Mucosa of rectum (tissue), 2 donors: ENCODE data around the gene LZTS3.
"Not testable (repeated sequence)": the region's sequence is repeated elsewhere in the genome, so short reads cannot be mapped to it uniquely, and the experiment has no call there.

Source experiments
- H3K27ac ChIP-seq, 2 donors: one replicate each; pipeline ENCODE4 v1.7.0; 2013; ENCODE audit warnings: inconsistent platforms in 2 of 2, low read depth in 2 of 2, low read length in 2 of 2
- H3K27me3 ChIP-seq, 2 donors: one replicate each; pipeline ENCODE4 v1.7.0; 2013; ENCODE audit warnings: low read length in 2 of 2; ENCODE audit not compliant: control insufficient read depth in 2 of 2, insufficient read depth in 2 of 2
- H3K36me3 ChIP-seq, 2 donors: one replicate each; pipeline ENCODE4 v1.7.0; 2013; ENCODE audit warnings: low read length in 2 of 2; ENCODE audit not compliant: control insufficient read depth in 2 of 2, insufficient read depth in 2 of 2
- H3K4me1 ChIP-seq, 2 donors: one replicate each; pipeline ENCODE4 v1.7.0; 2013; ENCODE audit warnings: low read length in 2 of 2, mild to moderate bottlenecking in 1 of 2; ENCODE audit not compliant: control insufficient read depth in 2 of 2, insufficient read depth in 2 of 2
- H3K4me3 ChIP-seq, 2 donors: one replicate each; pipeline ENCODE4 v1.7.0; 2013; ENCODE audit warnings: low read length in 2 of 2
- H3K9ac ChIP-seq, 2 donors: one replicate each; pipeline ENCODE4 v1.7.0; 2013; ENCODE audit warnings: low read length in 2 of 2, low read depth in 1 of 2, mild to moderate bottlenecking in 1 of 2
- H3K9me3 ChIP-seq, 2 donors: one replicate each; pipeline ENCODE4 v1.7.0; 2013; ENCODE audit warnings: low read length in 2 of 2; ENCODE audit not compliant: control insufficient read depth in 2 of 2
- donor health status: healthy.
- donor health status: Normal muscosa, but diverticular disease.

The LZTS3 gene

DNA sequence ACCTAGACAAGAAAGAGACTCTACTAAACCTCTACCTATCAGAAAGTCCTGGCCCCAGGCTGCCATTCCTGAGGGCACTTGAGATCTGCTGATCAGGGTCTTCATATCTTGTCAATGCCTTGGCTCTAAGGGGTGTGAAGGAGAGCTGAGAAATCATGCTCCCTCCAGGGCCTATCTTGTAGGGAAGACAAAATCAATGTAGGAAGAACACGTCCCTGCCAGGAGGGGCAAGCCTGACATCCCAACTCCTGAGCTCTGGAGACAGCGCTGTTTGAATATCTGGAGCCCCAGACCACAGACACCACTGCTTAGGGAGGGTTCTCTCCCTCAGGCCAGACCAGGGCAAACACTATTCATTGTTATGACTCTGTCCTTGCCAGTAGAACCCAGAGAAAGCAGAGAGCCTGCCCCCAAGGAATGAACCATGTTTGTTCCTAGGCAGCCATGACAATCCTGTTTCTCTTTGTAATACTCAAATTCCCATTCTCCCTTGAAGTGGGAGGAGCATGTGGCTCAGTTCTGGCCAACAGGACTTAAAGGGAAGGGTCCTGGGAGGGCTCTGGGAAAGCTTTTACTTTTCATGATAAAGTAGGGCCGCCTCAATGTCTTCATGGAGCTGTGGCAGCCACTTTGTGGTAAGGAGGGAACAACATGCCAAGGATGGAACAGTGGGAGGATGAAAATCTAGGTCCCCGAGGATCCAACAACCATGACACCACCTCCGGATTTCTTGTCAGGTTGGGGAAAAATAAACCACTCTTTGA, 11.9 kb downstream of the LZTS3 start:
- no peaks in the 10 kb centered on the region for H3K27me3 ChIP-seq
- H3K9me3 ChIP-seq, result no peaks in the 10 kb centered on the region
- H3K4me1 ChIP-seq, result peaks cover 23 to 27% of the 10 kb centered on the region in 2 donors
- no peaks in the 10 kb centered on the region for H3K36me3 ChIP-seq
- H3K27ac ChIP-seq, result no peak overlapping the region
- H3K9ac ChIP-seq, result no peak overlapping the region
- H3K4me3 ChIP-seq, result no peak overlapping the region

DNA sequence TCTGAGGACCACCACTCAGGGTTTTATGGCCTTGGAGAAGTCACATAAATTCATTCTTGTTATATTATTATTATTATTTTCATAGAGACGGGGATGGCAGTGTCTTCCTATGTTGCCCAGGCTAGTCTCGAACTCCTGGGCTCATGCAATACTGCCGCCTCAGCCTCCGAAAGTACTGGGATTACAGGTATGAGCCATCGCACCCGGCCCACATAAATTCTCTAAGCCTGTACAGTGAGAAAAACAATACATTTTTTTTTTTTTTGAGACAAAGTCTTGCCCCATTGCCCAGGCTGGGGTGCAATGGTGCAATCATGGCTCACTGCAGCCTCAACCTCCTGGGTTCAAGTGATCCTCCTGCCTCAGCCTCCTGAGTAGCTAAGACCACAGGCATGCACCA, 12.9 kb downstream of the LZTS3 start:
- H3K27ac ChIP-seq, result peak overlapping the region in 1 of 2 donors; percentile 80
- no peaks in the 10 kb centered on the region for H3K36me3 ChIP-seq
- H3K4me1 ChIP-seq, result peaks cover 23 to 29% of the 10 kb centered on the region in 2 donors
- no peaks in the 10 kb centered on the region for H3K27me3 ChIP-seq
- no peaks in the 10 kb centered on the region for H3K9me3 ChIP-seq
- H3K4me3 ChIP-seq, result peak overlapping the region; percentile 92 to 97
- peak overlapping the region; percentile 90 to 98 for H3K9ac ChIP-seq

DNA sequence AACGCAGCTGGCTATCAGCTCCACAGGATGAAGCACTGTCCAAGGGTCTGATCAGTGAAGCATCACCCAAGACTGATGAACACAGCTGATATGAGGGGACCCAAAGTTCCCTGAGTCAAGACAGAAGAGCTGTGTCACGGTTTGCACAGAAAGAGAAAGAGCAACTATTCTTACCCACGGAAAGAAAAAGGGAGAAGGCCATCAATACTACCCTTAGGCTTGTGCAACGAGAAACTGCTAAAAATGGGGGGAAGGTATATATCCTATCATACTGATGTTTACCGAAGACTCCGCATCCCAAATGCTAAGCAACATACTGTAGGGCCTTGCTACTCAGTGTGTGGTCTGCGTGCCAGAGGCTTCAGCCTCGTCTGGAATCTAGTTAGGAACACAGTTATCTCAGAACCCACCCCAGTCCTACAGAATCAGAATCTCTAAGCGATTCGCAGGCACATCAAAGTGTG, 14.3 kb downstream of the LZTS3 start:
- H3K9ac ChIP-seq, result peak overlapping the region; percentile 90 to 98
- peaks cover 23 to 29% of the 10 kb centered on the region in 2 donors for H3K4me1 ChIP-seq
- H3K9me3 ChIP-seq, result no peaks in the 10 kb centered on the region

DNA sequence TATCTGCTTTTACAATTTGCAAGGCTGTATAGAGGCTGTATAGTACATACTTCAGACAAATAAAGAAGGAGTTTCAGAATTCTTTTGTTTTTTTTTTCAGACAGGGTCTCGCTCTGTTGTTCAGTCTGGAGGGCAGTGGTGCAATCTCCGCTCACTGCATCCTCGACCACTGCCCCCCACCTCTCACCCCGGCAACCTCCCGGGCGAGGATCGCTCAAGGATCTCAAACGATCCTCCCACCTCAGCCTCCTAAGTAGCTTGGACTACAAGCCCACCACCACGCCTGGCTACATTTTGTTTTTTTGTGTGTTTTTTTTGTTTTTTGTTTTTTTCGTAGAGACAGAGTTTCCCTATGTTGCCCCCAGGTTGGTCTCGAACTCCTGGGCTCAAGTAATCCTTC, 15.5 kb downstream of the LZTS3 start:
- peaks cover 23 to 29% of the 10 kb centered on the region in 2 donors for H3K4me1 ChIP-seq
- peak overlapping the region in 1 of 2 donors; percentile 26 for H3K4me3 ChIP-seq
- no peaks in the 10 kb centered on the region for H3K9me3 ChIP-seq

More for the DNA sequence above, 14.3 kb downstream of the LZTS3 start:
- Histone ChIP-seq H3K27me3 (no peaks in the 10 kb centered on the region), H3K27ac (peak overlapping the region; percentile 80 to 84), H3K36me3 (peaks cover 0 to 6% of the 10 kb centered on the region in 2 donors), H3K4me3 (peak overlapping the region; percentile 92 to 97)

DNA sequence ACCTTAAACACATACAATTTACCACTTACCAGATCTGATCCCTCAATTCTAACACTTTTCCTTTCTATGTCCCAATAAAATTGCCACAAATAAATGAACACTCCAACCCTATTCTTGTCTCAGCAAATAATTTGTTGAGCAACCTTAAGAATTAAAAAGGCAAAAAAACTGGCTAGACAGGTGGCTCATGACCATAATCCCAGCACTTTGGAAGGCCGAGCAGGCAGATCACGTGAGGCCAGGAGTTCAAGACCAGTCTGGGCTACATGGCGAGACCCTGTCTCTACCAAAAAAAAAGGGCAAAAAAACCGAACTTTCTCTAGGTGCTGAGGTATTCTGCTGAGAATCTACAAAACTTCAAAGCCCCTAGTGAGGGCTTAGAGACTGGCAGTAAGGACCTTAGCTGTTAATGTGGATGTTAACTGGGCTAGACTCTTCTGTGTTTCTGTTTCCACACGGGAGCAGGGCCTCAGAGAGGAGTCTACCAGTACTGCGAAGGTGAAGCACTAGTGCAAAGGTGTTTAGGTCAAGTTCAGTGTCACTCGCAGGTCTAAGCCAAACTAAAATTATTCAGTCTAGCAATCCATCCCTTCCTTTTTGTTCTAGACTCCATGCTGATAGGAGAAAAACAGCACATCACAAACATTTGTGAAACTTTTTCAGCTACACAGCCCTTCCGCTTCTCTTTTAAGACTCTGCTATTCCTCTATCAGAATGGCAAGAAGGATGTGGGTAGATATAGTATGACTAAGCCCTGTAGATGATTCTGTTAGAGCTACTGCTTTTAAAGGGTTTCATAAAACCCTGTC, 16.3 kb downstream of the LZTS3 start:
- Histone ChIP-seq H3K27me3 (no peaks in the 10 kb centered on the region), H3K4me3 (peak overlapping the region in 1 of 2 donors; percentile 8), H3K9me3 (no peaks in the 10 kb centered on the region), H3K27ac (no peak overlapping the region), H3K36me3 (peaks cover 0 to 12% of the 10 kb centered on the region in 2 donors), H3K4me1 (peaks cover 23 to 29% of the 10 kb centered on the region in 2 donors), H3K9ac (no peak overlapping the region)

More for the DNA sequence above, 15.5 kb downstream of the LZTS3 start:
- Histone ChIP-seq H3K9ac (peak overlapping the region in 1 of 2 donors; percentile 15), H3K36me3 (peaks cover 0 to 12% of the 10 kb centered on the region in 2 donors), H3K27ac (no peak overlapping the region), H3K27me3 (no peaks in the 10 kb centered on the region)

DNA sequence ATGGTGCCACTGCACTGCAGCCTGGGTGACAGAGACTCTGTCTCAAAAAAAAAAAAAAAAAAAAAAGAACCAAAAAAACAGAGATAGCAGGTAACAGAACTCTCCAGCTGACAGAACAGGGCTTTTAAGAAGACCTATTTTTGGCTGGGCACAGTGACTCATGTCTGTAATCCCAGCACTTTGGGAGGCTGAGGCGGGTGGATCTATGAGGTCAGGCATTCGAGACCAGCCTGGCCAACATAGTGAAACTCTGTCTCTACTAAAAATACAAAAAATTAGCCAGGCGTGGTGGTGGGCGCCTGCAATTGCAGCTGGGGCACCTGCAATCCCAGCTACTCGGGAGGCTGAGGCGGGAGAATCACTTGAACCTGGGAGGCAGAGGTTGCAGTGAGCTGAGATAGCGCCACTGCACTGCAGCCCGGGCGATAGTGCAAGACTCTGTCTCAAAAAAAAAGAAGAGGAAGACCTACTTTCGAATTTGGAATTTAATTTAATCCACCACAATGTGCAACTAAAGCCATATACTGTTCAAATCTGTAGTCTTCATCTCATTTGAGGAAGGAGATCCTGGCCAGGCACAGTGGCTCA, 21.2 kb downstream of the LZTS3 start:
- H3K4me1 ChIP-seq, result not testable (repeated sequence)

DNA sequence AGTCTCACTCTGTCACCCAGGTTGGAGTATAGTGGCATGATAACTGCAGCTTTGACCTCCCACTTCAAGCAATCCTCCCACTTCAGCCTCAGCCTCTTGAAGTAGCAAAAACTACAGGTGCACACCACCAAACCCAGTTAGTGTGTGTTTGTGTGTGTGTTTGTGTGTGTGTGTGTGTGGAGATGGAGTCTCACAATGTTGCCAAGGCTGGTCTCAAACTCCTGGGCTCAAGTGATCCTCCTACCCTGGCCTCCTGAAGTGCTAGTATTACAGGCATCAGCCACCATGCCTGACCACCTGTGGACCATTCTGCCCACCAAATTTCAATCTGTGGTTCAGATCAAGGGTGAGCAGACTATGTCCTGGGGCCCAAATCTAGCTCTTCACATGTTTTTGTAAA, 22.4 kb downstream of the LZTS3 start:
- Histone ChIP-seq H3K9me3 (no peaks in the 10 kb centered on the region), H3K36me3 (peaks cover 22 to 41% of the 10 kb centered on the region in 2 donors), H3K27me3 (no peaks in the 10 kb centered on the region), H3K9ac (no peak overlapping the region), H3K4me1 (no peaks in the 10 kb centered on the region), H3K27ac (no peak overlapping the region), H3K4me3 (no peak overlapping the region)

More for the DNA sequence above, 21.2 kb downstream of the LZTS3 start:
- H3K27ac ChIP-seq, H3K9me3 ChIP-seq, H3K4me3 ChIP-seq, H3K9ac ChIP-seq, H3K27me3 ChIP-seq: not testable (repeated sequence)
- H3K36me3 ChIP-seq, result peaks cover 17 to 35% of the 10 kb centered on the region in 2 donors

DNA sequence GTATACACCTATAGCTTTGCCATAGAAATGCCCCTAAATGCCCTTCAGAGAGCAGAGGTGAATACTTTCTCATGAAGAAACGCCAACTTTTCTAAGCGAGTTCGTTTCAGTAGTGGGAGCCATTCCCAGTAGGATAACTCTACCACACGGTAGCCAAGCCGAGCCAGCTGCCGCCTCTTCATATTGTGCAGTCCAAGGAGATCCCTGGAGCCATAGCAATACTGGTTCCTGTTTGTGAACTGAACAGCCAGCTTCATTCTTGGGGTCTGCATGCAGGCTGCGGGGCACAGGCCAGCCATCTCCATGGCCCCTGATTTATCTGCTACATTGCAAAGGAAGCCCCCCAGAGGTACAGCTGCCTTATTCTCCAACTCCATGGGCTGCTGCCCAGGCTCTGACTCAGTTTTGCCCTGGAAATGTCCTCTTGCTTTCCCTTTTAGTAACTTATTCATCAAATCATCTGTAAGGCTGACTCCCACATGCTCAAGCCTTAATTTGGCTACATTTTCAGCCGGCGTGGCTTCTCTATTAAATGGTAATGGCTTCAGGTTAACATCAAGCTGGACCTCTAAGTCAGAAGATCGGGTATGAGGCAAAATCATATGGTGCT, 26.5 kb downstream of the LZTS3 start:
- no peaks in the 10 kb centered on the region for H3K4me1 ChIP-seq
- H3K9me3 ChIP-seq, result no peaks in the 10 kb centered on the region
- no peak overlapping the region for H3K9ac ChIP-seq
- H3K27me3 ChIP-seq, result no peaks in the 10 kb centered on the region
- H3K36me3 ChIP-seq, result peaks cover 22 to 29% of the 10 kb centered on the region in 2 donors
- no peak overlapping the region for H3K4me3 ChIP-seq
- H3K27ac ChIP-seq, result no peak overlapping the region

DNA sequence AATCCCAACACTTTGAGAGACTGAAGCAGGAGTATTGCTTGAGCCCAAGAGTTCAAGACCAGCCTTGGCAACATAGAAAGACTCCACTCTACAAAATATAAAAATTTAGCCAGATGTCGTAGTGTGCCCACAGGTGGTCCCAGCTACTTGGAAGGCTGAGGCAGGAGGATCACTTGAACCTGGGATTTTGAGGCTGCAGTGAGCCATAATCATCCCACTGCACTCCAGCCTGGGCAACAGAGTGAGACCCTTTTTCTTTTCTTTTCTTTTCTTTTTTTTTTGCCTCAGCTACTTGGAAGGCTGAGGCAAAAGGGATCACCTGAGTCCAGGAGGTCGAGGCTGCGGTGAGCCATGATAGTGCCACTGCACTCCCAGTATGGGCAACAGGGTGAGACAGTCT, 31.6 kb downstream of the LZTS3 start:
- no peaks in the 10 kb centered on the region for H3K4me1 ChIP-seq
- peaks cover 2% of the 10 kb centered on the region in 2 donors for H3K36me3 ChIP-seq
- no peak overlapping the region for H3K4me3 ChIP-seq
- H3K9ac ChIP-seq, result no peak overlapping the region
- no peak overlapping the region for H3K27ac ChIP-seq
- no peaks in the 10 kb centered on the region for H3K27me3 ChIP-seq
- no peaks in the 10 kb centered on the region for H3K9me3 ChIP-seq
